ENCODE data around the gene OVOL2. TPM values are rescaled to one million over a fixed set of nuclear protein-coding genes. Genes with fewer than 3 reads are reported as not detected.

The OVOL2 gene
- total and polyA plus RNA-seq, 3 donors from 2014 or later, result 4.8 to 22.7 (median 7.2) TPM

DNA sequence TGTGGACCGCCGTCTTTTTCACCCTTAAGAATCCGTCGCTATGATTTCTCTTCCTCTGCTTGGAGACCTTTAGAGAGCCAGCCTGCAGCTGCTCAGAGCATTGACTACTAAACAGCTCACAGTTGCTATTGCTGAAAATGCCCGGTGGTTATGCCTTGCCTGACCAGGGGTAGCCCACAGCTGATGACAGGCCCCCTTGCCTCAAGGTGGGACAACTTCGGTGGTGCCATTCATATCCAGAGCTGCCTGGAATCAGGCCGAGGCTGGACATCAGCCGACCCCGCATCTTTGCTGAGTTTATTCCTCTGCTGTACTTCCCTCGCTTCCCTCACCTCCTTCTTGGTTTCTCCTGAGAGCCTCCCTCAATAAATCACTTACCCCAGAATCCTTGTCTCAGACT is 39.6 kb downstream of the OVOL2 start:
- H3K4me3 ChIP-seq, result no peak overlapping the region

DNA sequence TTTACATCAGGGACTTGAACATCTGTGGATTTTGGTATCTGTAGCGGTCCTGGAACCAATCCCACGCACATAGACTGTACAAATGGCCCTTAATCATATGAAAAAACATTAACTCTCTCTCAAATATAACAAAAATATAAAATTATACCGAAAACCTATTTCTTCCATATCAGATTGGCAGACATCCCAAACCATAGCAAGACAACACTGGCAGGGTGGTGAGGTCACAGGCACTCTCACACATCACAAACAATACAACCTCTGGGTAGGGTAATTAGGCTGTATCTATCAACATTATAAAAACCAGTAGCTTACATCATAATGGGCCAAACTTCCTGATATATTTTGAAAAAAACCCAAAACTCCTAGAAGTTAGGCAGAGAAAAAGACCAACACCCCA is 40.9 kb downstream of the OVOL2 start:
- H3K9me3 ChIP-seq, result no peaks in the 10 kb centered on the region
- DNase-seq, result no peak
- WGBS, 2 donors, result 73% methylated on average over 3 of the region's 3 CpGs
- TF ChIP-seq, protein P1, sequence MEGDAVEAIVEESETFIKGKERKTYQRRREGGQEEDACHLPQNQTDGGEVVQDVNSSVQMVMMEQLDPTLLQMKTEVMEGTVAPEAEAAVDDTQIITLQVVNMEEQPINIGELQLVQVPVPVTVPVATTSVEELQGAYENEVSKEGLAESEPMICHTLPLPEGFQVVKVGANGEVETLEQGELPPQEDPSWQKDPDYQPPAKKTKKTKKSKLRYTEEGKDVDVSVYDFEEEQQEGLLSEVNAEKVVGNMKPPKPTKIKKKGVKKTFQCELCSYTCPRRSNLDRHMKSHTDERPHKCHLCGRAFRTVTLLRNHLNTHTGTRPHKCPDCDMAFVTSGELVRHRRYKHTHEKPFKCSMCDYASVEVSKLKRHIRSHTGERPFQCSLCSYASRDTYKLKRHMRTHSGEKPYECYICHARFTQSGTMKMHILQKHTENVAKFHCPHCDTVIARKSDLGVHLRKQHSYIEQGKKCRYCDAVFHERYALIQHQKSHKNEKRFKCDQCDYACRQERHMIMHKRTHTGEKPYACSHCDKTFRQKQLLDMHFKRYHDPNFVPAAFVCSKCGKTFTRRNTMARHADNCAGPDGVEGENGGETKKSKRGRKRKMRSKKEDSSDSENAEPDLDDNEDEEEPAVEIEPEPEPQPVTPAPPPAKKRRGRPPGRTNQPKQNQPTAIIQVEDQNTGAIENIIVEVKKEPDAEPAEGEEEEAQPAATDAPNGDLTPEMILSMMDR (IDR thresholded peaks at IDR 0.05), result no peak
- TF ChIP-seq POLR2A (IDR thresholded peaks at IDR 0.05), result no peak
- no peak overlapping the region for H3K27ac ChIP-seq
- no peaks in the 10 kb centered on the region for H3K27me3 ChIP-seq
- no peak overlapping the region for H3K4me3 ChIP-seq
- intact Hi-C loops (cut with DNase I; ENCODE audit: low total_unique reads), result no loop called here
- H3K4me1 ChIP-seq, result no peaks in the 10 kb centered on the region
- H3K36me3 ChIP-seq (ENCODE audit: low read depth, missing control alignments), result no peaks in the 10 kb centered on the region

More for the DNA sequence above, 39.6 kb downstream of the OVOL2 start:
- Histone ChIP-seq H3K27me3 (no peaks in the 10 kb centered on the region), H3K9me3 (no peaks in the 10 kb centered on the region), H3K4me1 (no peaks in the 10 kb centered on the region), H3K36me3 (ENCODE audit: low read depth, missing control alignments) (no peaks in the 10 kb centered on the region), H3K27ac (no peak overlapping the region)
- DNase-seq, result no peak
- WGBS, 2 donors, result 75 to 81% methylated on average over 9 to 10 of the region's 10 CpGs
- intact Hi-C loops (cut with DNase I; ENCODE audit: low total_unique reads), result no loop called here
- no peak for TF ChIP-seq POLR2A (IDR thresholded peaks at IDR 0.05)
- TF ChIP-seq, protein P1 (IDR thresholded peaks at IDR 0.05), result no peak

- Histone ChIP-seq H3K27ac (no peak overlapping the region), H3K4me1 (no peaks in the 10 kb centered on the region), H3K9me3 (no peaks in the 10 kb centered on the region), H3K27me3 (no peaks in the 10 kb centered on the region), H3K4me3 (no peak overlapping the region), H3K36me3 (ENCODE audit: low read depth, missing control alignments) (no peaks in the 10 kb centered on the region)
- no peak for DNase-seq
- 84 to 94% methylated on average over 6 of the region's 6 CpGs for WGBS, 2 donors
- intact Hi-C loops (cut with DNase I; ENCODE audit: low total_unique reads), result no loop called here
- TF ChIP-seq POLR2A (IDR thresholded peaks at IDR 0.05), result no peak
- TF ChIP-seq, protein P1 (IDR thresholded peaks at IDR 0.05), result no peak
These were observed 43.3 kb downstream of the OVOL2 start for GRCh38 chr20:18014411-18014810.

DNA sequence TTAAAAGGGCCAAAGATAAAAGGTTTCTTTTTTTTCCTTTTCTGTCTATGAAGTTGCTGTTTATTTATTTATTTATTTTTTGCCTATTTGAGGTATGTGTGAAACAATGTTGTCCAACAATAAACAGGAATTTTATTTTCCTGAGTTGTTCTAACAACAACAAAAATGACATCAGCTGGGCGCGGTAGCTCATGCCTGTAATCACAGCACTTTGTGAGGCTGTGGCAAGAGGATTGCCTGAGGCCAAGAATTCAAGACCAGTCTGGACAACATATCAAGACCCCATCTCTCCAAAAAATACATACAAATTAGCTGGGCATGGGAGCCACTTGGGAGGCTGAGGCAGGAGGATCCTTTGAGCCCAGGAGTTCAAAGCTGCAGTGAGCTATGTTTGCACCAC is 44.8 kb downstream of the OVOL2 start:
- Histone ChIP-seq H3K27me3 (no peaks in the 10 kb centered on the region), H3K9me3 (no peaks in the 10 kb centered on the region), H3K27ac (no peak overlapping the region), H3K4me3 (no peak overlapping the region), H3K36me3 (ENCODE audit: low read depth, missing control alignments) (no peaks in the 10 kb centered on the region), H3K4me1 (peaks cover 4% of the 10 kb centered on the region)
- DNase-seq, result no peak
- intact Hi-C loops (cut with DNase I; ENCODE audit: low total_unique reads), result no loop called here
- TF ChIP-seq, protein P1 (IDR thresholded peaks at IDR 0.05), result no peak
- TF ChIP-seq POLR2A (IDR thresholded peaks at IDR 0.05), result no peak
- 100% methylated on average over 2 of the region's 2 CpGs for WGBS, 2 donors

DNA sequence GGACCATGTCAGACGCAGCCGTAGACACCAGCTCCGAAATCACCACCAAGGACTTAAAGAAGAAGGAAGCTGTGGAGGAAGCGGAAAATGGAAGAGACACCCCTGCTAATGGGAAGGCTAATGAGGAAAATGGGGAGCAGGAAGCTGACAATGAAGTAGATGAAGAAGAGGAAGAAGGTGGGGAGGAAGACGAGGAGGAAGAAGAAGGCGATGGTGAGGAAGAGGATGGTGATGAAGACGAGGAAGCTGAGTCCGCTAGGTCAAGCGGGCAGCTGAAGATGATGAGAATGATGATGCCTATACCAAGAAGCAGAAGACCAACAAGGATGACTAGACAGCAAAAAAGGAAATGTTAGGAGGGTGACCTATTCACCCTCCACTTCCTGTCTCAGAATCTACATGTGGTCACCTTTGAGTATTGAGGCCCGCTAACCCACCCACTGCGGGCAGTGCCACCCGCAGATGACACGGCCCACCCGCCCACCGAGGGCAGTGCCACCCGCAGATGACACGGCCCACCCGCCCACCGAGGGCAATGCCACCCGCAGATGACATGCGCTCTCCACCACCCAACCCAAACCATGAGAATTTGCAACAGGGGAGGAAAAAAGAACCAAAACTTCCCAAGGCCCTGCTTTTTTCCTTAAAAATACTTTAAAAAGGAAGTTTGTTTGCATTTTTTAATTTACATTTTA is 45.6 kb downstream of the OVOL2 start:
- H3K36me3 ChIP-seq (ENCODE audit: low read depth, missing control alignments), result no peaks in the 10 kb centered on the region
- intact Hi-C loops (cut with DNase I; ENCODE audit: low total_unique reads), result no loop called here

More for the DNA sequence above, 45.6 kb downstream of the OVOL2 start:
- Histone ChIP-seq H3K27ac (no peak overlapping the region), H3K4me3 (no peak overlapping the region), H3K9me3 (no peaks in the 10 kb centered on the region), H3K4me1 (peaks cover 10% of the 10 kb centered on the region), H3K27me3 (no peaks in the 10 kb centered on the region)
- 87 to 94% methylated on average over 21 of the region's 21 CpGs for WGBS, 2 donors
- TF ChIP-seq POLR2A (IDR thresholded peaks at IDR 0.05), result no peak
- no peak for DNase-seq
